Liver (tissue), 9 donors: ENCODE results near the gene SCN10A. TPM values are rescaled to one million over a fixed set of nuclear protein-coding genes. Genes with fewer than 3 reads are reported as not detected.

Experiments used
- DNase-seq: peaks from one replicate; pipeline ENCODE4 v3.0.0-alpha.2; 2017; ENCODE audit warnings: low spot score
- H3K27ac ChIP-seq, 2 donors: one replicate each; pipeline ENCODE4 v1.7.0; 2013; ENCODE audit warnings: inconsistent platforms in 2 of 2, low read length in 2 of 2, control low read depth in 1 of 2, low read depth in 1 of 2, mild to moderate bottlenecking in 1 of 2
- H3K27me3 ChIP-seq, 4 donors: one replicate each; pipeline versions ENCODE4 v1.6.1 to v1.7.0; 2013; ENCODE audit warnings: low read length in 3 of 4, inconsistent platforms in 1 of 4, mild to moderate bottlenecking in 1 of 4, moderate library complexity in 1 of 4; ENCODE audit not compliant: control insufficient read depth in 4 of 4, insufficient read depth in 4 of 4
- H3K36me3 ChIP-seq, 4 donors: one replicate each; pipeline versions ENCODE4 v1.6.1 to v1.7.0; 2013; ENCODE audit warnings: low read length in 3 of 4, mild to moderate bottlenecking in 3 of 4, low read depth in 1 of 4, moderate library complexity in 1 of 4; ENCODE audit not compliant: control insufficient read depth in 4 of 4, insufficient read depth in 3 of 4
- H3K4me1 ChIP-seq, 4 donors: one replicate each; pipeline versions ENCODE4 v1.6.1 to v1.7.0; 2013; ENCODE audit warnings: low read length in 3 of 4, mild to moderate bottlenecking in 3 of 4, moderate library complexity in 1 of 4; ENCODE audit not compliant: control insufficient read depth in 4 of 4, insufficient read depth in 4 of 4
- H3K4me3 ChIP-seq, 3 donors: one replicate each; pipeline versions ENCODE4 v1.6.1 to v1.7.0; 2013; ENCODE audit warnings: low read length in 3 of 3, control low read depth in 1 of 3, low read depth in 1 of 3, mild to moderate bottlenecking in 1 of 3
- H3K9ac ChIP-seq, 2 donors: one replicate each; pipeline ENCODE4 v1.7.0; 2013; ENCODE audit warnings: low read length in 2 of 2, mild to moderate bottlenecking in 2 of 2, moderate library complexity in 2 of 2, control low read depth in 1 of 2, low read depth in 1 of 2
- H3K9me3 ChIP-seq, 4 donors: one replicate each; pipeline versions ENCODE4 v1.6.1 to v1.7.0; 2013; ENCODE audit warnings: low read length in 3 of 4; ENCODE audit not compliant: control insufficient read depth in 4 of 4
- EGR1 ChIP-seq, 2 donors: IDR thresholded peaks; 2 replicates each; pipeline ENCODE4 v1.6.1; 2016 to 2018; ENCODE audit warnings: antibody characterized with exemption in 2 of 2, low read depth in 2 of 2
- FOXA1 ChIP-seq: IDR thresholded peaks from 2 replicates; pipeline ENCODE4 v1.6.1; 2016; ENCODE audit warnings: antibody characterized with exemption
- FOXA2 ChIP-seq: IDR thresholded peaks from 2 replicates; pipeline ENCODE4 v1.6.1; 2016; ENCODE audit warnings: antibody characterized with exemption
- GABPA ChIP-seq, 2 donors: IDR thresholded peaks in 1 of 2; conservative IDR thresholded peaks in 1 of 2; 2 replicates each; pipeline ENCODE4 v1.6.1; 2016; ENCODE audit warnings: antibody characterized with exemption in 2 of 2, mild to moderate bottlenecking in 1 of 2, moderate library complexity in 1 of 2
- HNF4A ChIP-seq, 2 donors: conservative IDR thresholded peaks; 2 replicates each; pipeline ENCODE4 v1.6.1; 2016; ENCODE audit warnings: antibody characterized with exemption in 2 of 2, mild to moderate bottlenecking in 2 of 2
- NR2F2 ChIP-seq: IDR thresholded peaks from 2 replicates; pipeline ENCODE4 v1.6.1; 2016; ENCODE audit warnings: antibody characterized with exemption
- RAD21 ChIP-seq, 2 donors: IDR thresholded peaks; 2 replicates each; pipeline ENCODE4 v1.6.1; 2016; ENCODE audit warnings: antibody characterized with exemption in 2 of 2, mild to moderate bottlenecking in 2 of 2
- RXRA ChIP-seq, 2 donors: IDR thresholded peaks; 2 replicates each; pipeline ENCODE4 v1.6.1; 2017 to 2018; ENCODE audit warnings: antibody characterized with exemption in 2 of 2, mild to moderate bottlenecking in 1 of 2
- TAF1 ChIP-seq: conservative IDR thresholded peaks from 2 replicates; pipeline ENCODE4 v1.6.1; 2016; ENCODE audit warnings: antibody characterized with exemption, mild to moderate bottlenecking
- WGBS: extraction: QIAGEN DNeasy Blood & Tissue Kit; methylation state at CpG from one replicate; pipeline ENCODE4 v1.1.7; 2013; 5-methylcytosine and 5-hydroxymethylcytosine counted together
- polyA plus RNA-seq, 2 donors: library from polyadenylated mRNA; stranded (reverse) in 1 of 2; unstranded in 1 of 2; fragments of 200-250 nt in 1 of 2; fragments of >200 nt in 1 of 2; fragmentation: Nextera tagmentation in 1 of 2; extraction: Ambion mirVana in 1 of 2; gene quantifications; one replicate each; pipeline versions ENCODE4 v1.2.1 to v1.2.3, GENCODE V29; 2013 to 2015
- total RNA-seq, 2 donors: library from RNA; depleted of rRNA; stranded (reverse); fragments of >200 nt; gene quantifications; one replicate each; pipeline ENCODE4 v1.2.3, GENCODE V29; 2014
- TF ChIP-seq, protein P1 (sequence below): IDR thresholded peaks from 2 replicates; pipeline ENCODE4 v1.6.1; 2016; ENCODE audit warnings: antibody characterized with exemption
- TF ChIP-seq, protein P2 (sequence below): fragments of 150-350 bp; IDR thresholded peaks from 2 replicates; pipeline ENCODE4 v1.5.1; 2017; ENCODE audit warnings: improper control_type of control experiment, low read depth, low read length; ENCODE audit not compliant: missing input control
- TF ChIP-seq, protein P3 (sequence below): IDR thresholded peaks from 2 replicates; pipeline ENCODE4 v1.6.1; 2016; ENCODE audit warnings: antibody characterized with exemption
- TF ChIP-seq, protein P4 (sequence below): IDR thresholded peaks from 2 replicates; pipeline ENCODE4 v1.6.1; 2016; ENCODE audit warnings: antibody characterized with exemption, mild to moderate bottlenecking
- TF ChIP-seq, protein P5 (sequence below): IDR thresholded peaks from 2 replicates; pipeline ENCODE4 v1.6.1; 2016; ENCODE audit warnings: antibody characterized with exemption
- donor health status: healthy.
- donor health status: healthy.
- donor health status: healthy.
- donor health status: healthy.
- donor health status: healthy.

SCN10A gene
- total and polyA plus RNA-seq, 4 donors: under 0.01 TPM; not detected in 3

DNA sequence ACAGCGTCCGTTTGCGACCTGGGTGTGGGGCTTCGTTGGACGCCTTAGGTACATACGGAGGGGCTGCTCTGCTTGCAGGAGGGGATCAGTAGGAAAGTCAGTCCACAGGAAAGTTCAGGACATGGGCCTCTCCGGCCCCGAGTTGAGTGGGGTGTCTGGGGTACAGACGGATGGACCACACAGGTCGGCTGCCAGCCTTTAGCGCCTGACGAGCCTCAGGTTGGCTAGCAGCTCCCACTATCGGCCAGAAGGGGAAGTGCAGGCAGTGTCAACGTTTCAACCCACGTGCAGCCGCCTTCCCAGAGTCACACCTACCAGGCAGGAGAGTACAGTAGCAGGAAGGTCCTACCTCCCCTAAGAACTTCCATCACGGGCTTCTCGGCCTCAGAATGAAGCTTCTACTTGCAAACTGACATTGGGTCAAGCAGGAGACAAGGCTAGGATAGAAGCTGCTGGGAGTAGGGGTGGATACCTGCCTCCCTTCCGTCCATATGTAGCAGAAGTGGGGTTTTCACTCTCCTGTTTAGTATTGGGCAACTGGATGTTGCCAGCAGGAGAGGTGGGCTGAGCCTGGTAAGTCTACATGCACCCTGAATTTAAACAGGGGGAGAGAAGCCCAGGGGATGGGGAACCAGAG lies 164.7 kb downstream of the SCN10A start:
- TF ChIP-seq, protein P1, sequence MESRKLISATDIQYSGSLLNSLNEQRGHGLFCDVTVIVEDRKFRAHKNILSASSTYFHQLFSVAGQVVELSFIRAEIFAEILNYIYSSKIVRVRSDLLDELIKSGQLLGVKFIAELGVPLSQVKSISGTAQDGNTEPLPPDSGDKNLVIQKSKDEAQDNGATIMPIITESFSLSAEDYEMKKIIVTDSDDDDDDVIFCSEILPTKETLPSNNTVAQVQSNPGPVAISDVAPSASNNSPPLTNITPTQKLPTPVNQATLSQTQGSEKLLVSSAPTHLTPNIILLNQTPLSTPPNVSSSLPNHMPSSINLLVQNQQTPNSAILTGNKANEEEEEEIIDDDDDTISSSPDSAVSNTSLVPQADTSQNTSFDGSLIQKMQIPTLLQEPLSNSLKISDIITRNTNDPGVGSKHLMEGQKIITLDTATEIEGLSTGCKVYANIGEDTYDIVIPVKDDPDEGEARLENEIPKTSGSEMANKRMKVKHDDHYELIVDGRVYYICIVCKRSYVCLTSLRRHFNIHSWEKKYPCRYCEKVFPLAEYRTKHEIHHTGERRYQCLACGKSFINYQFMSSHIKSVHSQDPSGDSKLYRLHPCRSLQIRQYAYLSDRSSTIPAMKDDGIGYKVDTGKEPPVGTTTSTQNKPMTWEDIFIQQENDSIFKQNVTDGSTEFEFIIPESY: no peak
- peak; percentile 75 to 83 for TF ChIP-seq RAD21 (IDR thresholded peaks at IDR 0.05)
- TF ChIP-seq, protein P2, sequence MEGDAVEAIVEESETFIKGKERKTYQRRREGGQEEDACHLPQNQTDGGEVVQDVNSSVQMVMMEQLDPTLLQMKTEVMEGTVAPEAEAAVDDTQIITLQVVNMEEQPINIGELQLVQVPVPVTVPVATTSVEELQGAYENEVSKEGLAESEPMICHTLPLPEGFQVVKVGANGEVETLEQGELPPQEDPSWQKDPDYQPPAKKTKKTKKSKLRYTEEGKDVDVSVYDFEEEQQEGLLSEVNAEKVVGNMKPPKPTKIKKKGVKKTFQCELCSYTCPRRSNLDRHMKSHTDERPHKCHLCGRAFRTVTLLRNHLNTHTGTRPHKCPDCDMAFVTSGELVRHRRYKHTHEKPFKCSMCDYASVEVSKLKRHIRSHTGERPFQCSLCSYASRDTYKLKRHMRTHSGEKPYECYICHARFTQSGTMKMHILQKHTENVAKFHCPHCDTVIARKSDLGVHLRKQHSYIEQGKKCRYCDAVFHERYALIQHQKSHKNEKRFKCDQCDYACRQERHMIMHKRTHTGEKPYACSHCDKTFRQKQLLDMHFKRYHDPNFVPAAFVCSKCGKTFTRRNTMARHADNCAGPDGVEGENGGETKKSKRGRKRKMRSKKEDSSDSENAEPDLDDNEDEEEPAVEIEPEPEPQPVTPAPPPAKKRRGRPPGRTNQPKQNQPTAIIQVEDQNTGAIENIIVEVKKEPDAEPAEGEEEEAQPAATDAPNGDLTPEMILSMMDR: peak; percentile 96
- no peaks in the 10 kb centered on the region for H3K9me3 ChIP-seq
- no peaks in the 10 kb centered on the region for H3K36me3 ChIP-seq
- peak; percentile 75 for DNase-seq
- no peak overlapping the region for H3K27ac ChIP-seq
- 11% methylated on average over 19 of the region's 19 CpGs for WGBS
- peaks cover 0 to 20% (median 9%) of the 10 kb centered on the region in 4 donors for H3K27me3 ChIP-seq
- H3K9ac ChIP-seq: no peak overlapping the region
- no peak overlapping the region for H3K4me3 ChIP-seq
- peaks cover 6 to 15% (median 11%) of the 10 kb centered on the region in 4 donors for H3K4me1 ChIP-seq

DNA sequence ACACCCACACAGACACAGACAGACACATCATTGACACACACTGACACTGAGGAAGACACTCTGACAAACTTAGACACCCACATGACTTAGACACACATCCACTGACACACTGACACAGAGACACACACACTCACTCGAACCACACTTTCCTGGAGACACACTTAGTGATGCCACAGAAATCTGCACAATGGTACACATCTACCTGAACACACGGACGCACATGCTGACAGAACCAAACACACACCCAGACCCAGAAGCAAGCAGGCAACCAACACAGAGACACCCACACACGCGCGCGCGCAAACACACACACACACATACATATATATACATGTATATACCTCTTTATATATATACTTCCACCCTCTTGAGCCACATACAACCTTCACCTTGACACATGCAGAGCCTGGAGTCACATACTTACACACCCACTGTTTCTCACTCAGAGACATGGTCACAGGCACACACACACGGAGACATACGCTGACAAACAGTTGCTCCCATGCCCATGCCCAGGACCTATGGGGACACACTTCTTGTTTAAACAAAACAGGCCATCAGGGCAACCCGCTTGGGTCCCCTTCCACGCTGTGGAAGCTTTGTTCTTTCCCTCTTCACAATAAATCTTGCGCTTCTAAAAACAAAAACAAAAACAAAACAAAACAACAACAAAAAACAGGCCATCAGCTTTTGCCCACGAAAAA lies 165.6 kb downstream of the SCN10A start:
- TF ChIP-seq GABPA (IDR thresholded peaks at IDR 0.05 in 1 of 2, conservative IDR thresholded peaks at IDR 0.05 in 1 of 2) (no peak), RXRA (IDR thresholded peaks at IDR 0.05) (no peak), FOXA2 (no peak), EGR1 (IDR thresholded peaks at IDR 0.05; ENCODE audit: low read depth in 2 of 2) (no peak), FOXA1 (no peak), HNF4A (conservative IDR thresholded peaks at IDR 0.05) (no peak), TAF1 (no peak), NR2F2 (no peak)
- TF ChIP-seq, protein P3, sequence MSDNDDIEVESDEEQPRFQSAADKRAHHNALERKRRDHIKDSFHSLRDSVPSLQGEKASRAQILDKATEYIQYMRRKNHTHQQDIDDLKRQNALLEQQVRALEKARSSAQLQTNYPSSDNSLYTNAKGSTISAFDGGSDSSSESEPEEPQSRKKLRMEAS: no peak
- TF ChIP-seq, protein P4, sequence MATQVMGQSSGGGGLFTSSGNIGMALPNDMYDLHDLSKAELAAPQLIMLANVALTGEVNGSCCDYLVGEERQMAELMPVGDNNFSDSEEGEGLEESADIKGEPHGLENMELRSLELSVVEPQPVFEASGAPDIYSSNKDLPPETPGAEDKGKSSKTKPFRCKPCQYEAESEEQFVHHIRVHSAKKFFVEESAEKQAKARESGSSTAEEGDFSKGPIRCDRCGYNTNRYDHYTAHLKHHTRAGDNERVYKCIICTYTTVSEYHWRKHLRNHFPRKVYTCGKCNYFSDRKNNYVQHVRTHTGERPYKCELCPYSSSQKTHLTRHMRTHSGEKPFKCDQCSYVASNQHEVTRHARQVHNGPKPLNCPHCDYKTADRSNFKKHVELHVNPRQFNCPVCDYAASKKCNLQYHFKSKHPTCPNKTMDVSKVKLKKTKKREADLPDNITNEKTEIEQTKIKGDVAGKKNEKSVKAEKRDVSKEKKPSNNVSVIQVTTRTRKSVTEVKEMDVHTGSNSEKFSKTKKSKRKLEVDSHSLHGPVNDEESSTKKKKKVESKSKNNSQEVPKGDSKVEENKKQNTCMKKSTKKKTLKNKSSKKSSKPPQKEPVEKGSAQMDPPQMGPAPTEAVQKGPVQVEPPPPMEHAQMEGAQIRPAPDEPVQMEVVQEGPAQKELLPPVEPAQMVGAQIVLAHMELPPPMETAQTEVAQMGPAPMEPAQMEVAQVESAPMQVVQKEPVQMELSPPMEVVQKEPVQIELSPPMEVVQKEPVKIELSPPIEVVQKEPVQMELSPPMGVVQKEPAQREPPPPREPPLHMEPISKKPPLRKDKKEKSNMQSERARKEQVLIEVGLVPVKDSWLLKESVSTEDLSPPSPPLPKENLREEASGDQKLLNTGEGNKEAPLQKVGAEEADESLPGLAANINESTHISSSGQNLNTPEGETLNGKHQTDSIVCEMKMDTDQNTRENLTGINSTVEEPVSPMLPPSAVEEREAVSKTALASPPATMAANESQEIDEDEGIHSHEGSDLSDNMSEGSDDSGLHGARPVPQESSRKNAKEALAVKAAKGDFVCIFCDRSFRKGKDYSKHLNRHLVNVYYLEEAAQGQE: no peak
- TF ChIP-seq, protein P2: no peak
- TF ChIP-seq, protein P5, sequence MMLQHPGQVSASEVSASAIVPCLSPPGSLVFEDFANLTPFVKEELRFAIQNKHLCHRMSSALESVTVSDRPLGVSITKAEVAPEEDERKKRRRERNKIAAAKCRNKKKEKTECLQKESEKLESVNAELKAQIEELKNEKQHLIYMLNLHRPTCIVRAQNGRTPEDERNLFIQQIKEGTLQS: no peak
- TF ChIP-seq, protein P1: no peak
- Histone ChIP-seq H3K9ac (no peak overlapping the region), H3K36me3 (no peaks in the 10 kb centered on the region), H3K4me3 (no peak overlapping the region), H3K27me3 (peaks cover 0 to 23% (median 9%) of the 10 kb centered on the region in 4 donors), H3K9me3 (no peaks in the 10 kb centered on the region), H3K4me1 (peaks cover 6 to 15% (median 11%) of the 10 kb centered on the region in 4 donors), H3K27ac (no peak overlapping the region)
- 70% methylated on average over 14 of the region's 14 CpGs for WGBS
- peak; percentile 33 for DNase-seq
